Lower leg skin (tissue), 4 donors: ENCODE results near the gene BHLHE23. TPM values are rescaled to one million over a fixed set of nuclear protein-coding genes. Genes with fewer than 3 reads are reported as not detected.

Experiments
- DNase-seq, 2 donors: peaks; one replicate each; pipeline ENCODE4 v3.0.0-alpha.2; 2019; ENCODE audit warnings: low spot score in 2 of 2
- H3K4me3 ChIP-seq: fragments of 200-600 bp; sonication (generic); 2 replicates; pipeline ENCODE4 v1.5.1; 2017; ENCODE audit warnings: mild to moderate bottlenecking, low read depth; ENCODE audit not compliant: poor library complexity, severe bottlenecking
- CTCF ChIP-seq, 3 donors: fragments of 450-650 bp; IDR thresholded peaks; one replicate each; pipeline ENCODE4 v1.5.1; 2016; ENCODE audit warnings: antibody characterized with exemption in 3 of 3, mild to moderate bottlenecking in 3 of 3, moderate library complexity in 2 of 3
- POLR2A ChIP-seq, 2 donors: fragments of 450-650 bp; IDR thresholded peaks; one replicate each; pipeline ENCODE4 v1.6.1; 2016 to 2017; ENCODE audit warnings: antibody characterized with exemption in 2 of 2, mild to moderate bottlenecking in 1 of 2, moderate library complexity in 1 of 2
- WGBS, 2 donors: methylation state at CpG; one replicate each; pipeline ENCODE4 v1.1.5; 2018; 5-methylcytosine and 5-hydroxymethylcytosine counted together
- intact Hi-C: fragments of 100-400 bp; cut with DNase I; formaldehyde crosslinking; loops from one replicate; pipeline ENCODE4 v1.15.0; 2023; ENCODE audit warnings: low total_unique reads
- total RNA-seq, 4 donors: library from RNA; depleted of rRNA; stranded (reverse); fragments of >200 nt; gene quantifications; one replicate each; pipeline ENCODE4 v1.1.0, GENCODE V29; 2016

The BHLHE23 gene
- total RNA-seq, 4 donors from 2014 or later: 0.23 TPM; not detected in 3

- no peak for TF ChIP-seq POLR2A (IDR thresholded peaks at IDR 0.05)
- TF ChIP-seq CTCF (IDR thresholded peaks at IDR 0.05): no peak
- intact Hi-C loops: no loop called here
- no peak overlapping the region for H3K4me3 ChIP-seq
- 64 to 69% methylated on average over 39 to 40 of the region's 40 CpGs for WGBS, 2 donors
- no peak for DNase-seq
Observed at GRCh38 chr20:63021356-63022321, 14.9 kb upstream of the BHLHE23 start.

- no peak for DNase-seq
- H3K4me3 ChIP-seq: no peak overlapping the region
- intact Hi-C loops: no loop called here
- 94 to 95% methylated on average over 7 to 10 of the region's 10 CpGs for WGBS, 2 donors
- TF ChIP-seq CTCF (IDR thresholded peaks at IDR 0.05): no peak
- TF ChIP-seq POLR2A (IDR thresholded peaks at IDR 0.05): no peak
Observed at GRCh38 chr20:63020681-63021080, 13.9 kb upstream of the BHLHE23 start.

GRCh38 chr20:63017826-63018411, 11.2 kb upstream of the BHLHE23 start:
- DNase-seq: no peak
- TF ChIP-seq CTCF (IDR thresholded peaks at IDR 0.05): no peak
- no peak for TF ChIP-seq POLR2A (IDR thresholded peaks at IDR 0.05)
- WGBS, 2 donors: 90 to 92% methylated on average over 19 to 20 of the region's 25 CpGs
- intact Hi-C loops: loop anchor here (10.0 kb wide), 1 partner anchor 193 kb away; no protein-coding TSS in a partner anchor
- H3K4me3 ChIP-seq: no peak overlapping the region

- no peak for DNase-seq
- WGBS, 2 donors: 74 to 77% methylated on average over 13 to 21 of the region's 22 CpGs
- intact Hi-C loops: loop anchor here (10.0 kb wide), 1 partner anchor 192 kb away; no protein-coding TSS in a partner anchor
- no peak overlapping the region for H3K4me3 ChIP-seq
- TF ChIP-seq POLR2A (IDR thresholded peaks at IDR 0.05): no peak
- TF ChIP-seq CTCF (IDR thresholded peaks at IDR 0.05): no peak
Observed at GRCh38 chr20:63017076-63017825, 10.5 kb upstream of the BHLHE23 start.

GRCh38 chr20:63016514-63017075, 9.8 kb upstream of the BHLHE23 start:
- WGBS, 2 donors: 77 to 82% methylated on average over 14 of the region's 14 CpGs
- H3K4me3 ChIP-seq: no peak overlapping the region
- DNase-seq: no peak
- TF ChIP-seq CTCF (IDR thresholded peaks at IDR 0.05) (no peak), POLR2A (IDR thresholded peaks at IDR 0.05) (no peak)
- intact Hi-C loops: loop anchor here (10.0 kb wide), 1 partner anchor 192 kb away; no protein-coding TSS in a partner anchor
